ENCODE results near the gene TES. TPM values are rescaled to one million over a fixed set of nuclear protein-coding genes. Genes with fewer than 3 reads are reported as not detected.
A peak's percentile ranks its signal among the peaks of the same experiment; 100 is the strongest.

TES gene
- total RNA-seq, 4 donors from 2014 or later = 115 to 189 (median 146) TPM

- H3K36me3 ChIP-seq = no peaks in the 10 kb centered on the region
These were observed 14.3 kb downstream of the TES start for GRCh38 chr7:116224492-116225098.

GRCh38 chr7:116225860-116226259 is 15.5 kb downstream of the TES start:
- DNase-seq = no peak
- peak overlapping the region; percentile 88 to 96 for H3K27ac ChIP-seq
- H3K4me1 ChIP-seq = peaks cover 4% of the 10 kb centered on the region in 2 donors
- H3K4me3 ChIP-seq = no peak overlapping the region
- no peaks in the 10 kb centered on the region for H3K36me3 ChIP-seq
- no peaks in the 10 kb centered on the region for H3K27me3 ChIP-seq
- H3K9me3 ChIP-seq = no peaks in the 10 kb centered on the region
- intact Hi-C loops (cut with DNase I; ENCODE audit: low total_unique reads) = no loop called here
- TF ChIP-seq POLR2A (IDR thresholded peaks at IDR 0.05) (no peak), CTCF (IDR thresholded peaks at IDR 0.05) (no peak)

More at GRCh38 chr7:116224492-116225098, 14.3 kb downstream of the TES start:
- intact Hi-C loops (cut with DNase I; ENCODE audit: low total_unique reads) = no loop called here
- peak overlapping the region; percentile 67 to 96 for H3K27ac ChIP-seq
- peaks cover 4% of the 10 kb centered on the region in 2 donors for H3K4me1 ChIP-seq
- H3K9me3 ChIP-seq = no peaks in the 10 kb centered on the region
- DNase-seq = no peak
- H3K4me3 ChIP-seq = no peak overlapping the region
- TF ChIP-seq POLR2A (IDR thresholded peaks at IDR 0.05) = no peak
- TF ChIP-seq CTCF (IDR thresholded peaks at IDR 0.05) = no peak
- no peaks in the 10 kb centered on the region for H3K27me3 ChIP-seq

- peak overlapping the region; percentile 88 to 96 for H3K27ac ChIP-seq
- no peaks in the 10 kb centered on the region for H3K36me3 ChIP-seq
These were observed 16.3 kb downstream of the TES start for GRCh38 chr7:116226664-116227063.

GRCh38 chr7:116227678-116228239 is 17.4 kb downstream of the TES start:
- intact Hi-C loops (cut with DNase I; ENCODE audit: low total_unique reads) = no loop called here
- no peaks in the 10 kb centered on the region for H3K36me3 ChIP-seq
- H3K27me3 ChIP-seq = no peaks in the 10 kb centered on the region
- no peaks in the 10 kb centered on the region for H3K9me3 ChIP-seq
- TF ChIP-seq CTCF (IDR thresholded peaks at IDR 0.05) (no peak), POLR2A (IDR thresholded peaks at IDR 0.05) (no peak)
- H3K4me3 ChIP-seq = no peak overlapping the region
- DNase-seq = no peak
- peaks cover 4% of the 10 kb centered on the region in 2 donors for H3K4me1 ChIP-seq
- peak overlapping the region; percentile 88 to 96 for H3K27ac ChIP-seq

More at GRCh38 chr7:116226664-116227063, 16.3 kb downstream of the TES start:
- intact Hi-C loops (cut with DNase I; ENCODE audit: low total_unique reads) = no loop called here
- Histone ChIP-seq H3K4me1 (peaks cover 4% of the 10 kb centered on the region in 2 donors), H3K4me3 (no peak overlapping the region), H3K27me3 (no peaks in the 10 kb centered on the region), H3K9me3 (no peaks in the 10 kb centered on the region)
- DNase-seq = no peak
- TF ChIP-seq CTCF (IDR thresholded peaks at IDR 0.05) (no peak), POLR2A (IDR thresholded peaks at IDR 0.05) (no peak)

GRCh38 chr7:116228241-116228640 is 17.9 kb downstream of the TES start:
- intact Hi-C loops (cut with DNase I; ENCODE audit: low total_unique reads) = no loop called here
- TF ChIP-seq POLR2A (IDR thresholded peaks at IDR 0.05) = no peak
- no peak for TF ChIP-seq CTCF (IDR thresholded peaks at IDR 0.05)
- peak overlapping the region; percentile 88 to 96 for H3K27ac ChIP-seq
- no peaks in the 10 kb centered on the region for H3K9me3 ChIP-seq
- peaks cover 4% of the 10 kb centered on the region in 2 donors for H3K4me1 ChIP-seq
- H3K4me3 ChIP-seq = no peak overlapping the region
- no peaks in the 10 kb centered on the region for H3K27me3 ChIP-seq
- H3K36me3 ChIP-seq = no peaks in the 10 kb centered on the region
- DNase-seq = no peak

Measured in uterus (tissue), 4 donors.